Measurements from ENCODE around the gene AMDHD1. TPM values are rescaled to one million over a fixed set of nuclear protein-coding genes. Genes with fewer than 3 reads are reported as not detected.

Gene AMDHD1
- total RNA-seq, 3 donors from 2014 or later, result 0.98 to 2.8 (median 1.3) TPM

GRCh38 chr12:96007729-96008128 is 64.6 kb downstream of the AMDHD1 start:
- TF ChIP-seq CTCF (IDR thresholded peaks at IDR 0.05), result no peak
- TF ChIP-seq POLR2A (IDR thresholded peaks at IDR 0.05), result no peak
- TF ChIP-seq POLR2AphosphoS5 (IDR thresholded peaks at IDR 0.05), result no peak
- H3K4me3 ChIP-seq, result no peak overlapping the region
- no peak for DNase-seq (ENCODE audit: low spot score in 2 of 2)
- no peaks in the 10 kb centered on the region for H3K9me3 ChIP-seq
- intact Hi-C loops (cut with DNase I; ENCODE audit: low total_unique reads), result no loop called here
- peaks cover 15% of the 10 kb centered on the region for H3K36me3 ChIP-seq
- H3K27me3 ChIP-seq, result no peaks in the 10 kb centered on the region
- H3K27ac ChIP-seq, result no peak overlapping the region
- no peaks in the 10 kb centered on the region for H3K4me1 ChIP-seq

- no peak for DNase-seq (ENCODE audit: low spot score in 2 of 2)
- Histone ChIP-seq H3K9me3 (no peaks in the 10 kb centered on the region), H3K27ac (no peak overlapping the region), H3K36me3 (no peaks in the 10 kb centered on the region), H3K27me3 (no peaks in the 10 kb centered on the region), H3K4me3 (no peak overlapping the region), H3K4me1 (no peaks in the 10 kb centered on the region)
- intact Hi-C loops (cut with DNase I; ENCODE audit: low total_unique reads), result no loop called here
- TF ChIP-seq POLR2AphosphoS5 (IDR thresholded peaks at IDR 0.05), result no peak
- TF ChIP-seq POLR2A (IDR thresholded peaks at IDR 0.05), result no peak
- TF ChIP-seq CTCF (IDR thresholded peaks at IDR 0.05), result no peak
These were observed 71.9 kb downstream of the AMDHD1 start for GRCh38 chr12:96014943-96015599.

GRCh38 chr12:96015672-96016071 is 72.5 kb downstream of the AMDHD1 start:
- Histone ChIP-seq H3K4me1 (no peaks in the 10 kb centered on the region), H3K9me3 (no peaks in the 10 kb centered on the region), H3K4me3 (no peak overlapping the region), H3K27me3 (no peaks in the 10 kb centered on the region), H3K27ac (no peak overlapping the region), H3K36me3 (no peaks in the 10 kb centered on the region)
- DNase-seq (ENCODE audit: low spot score in 2 of 2), result no peak
- intact Hi-C loops (cut with DNase I; ENCODE audit: low total_unique reads), result no loop called here
- no peak for TF ChIP-seq POLR2A (IDR thresholded peaks at IDR 0.05)
- TF ChIP-seq CTCF (IDR thresholded peaks at IDR 0.05), result no peak
- TF ChIP-seq POLR2AphosphoS5 (IDR thresholded peaks at IDR 0.05), result no peak

Other genes starting within 250 kb of the AMDHD1 start
- gene NTN4, start 152.6 kb upstream of the AMDHD1 start, total RNA-seq, result 100 to 1,000 TPM in 2 of 3 donors, 10 to 100 TPM in 1; 27.4 to 188 (median 110) TPM
- 10 to 100 TPM in 1 of 3 donors, 1 to 10 TPM in 2; 5.4 to 11.8 (median 10.0) TPM for gene SNRPF, start 84.4 kb upstream of the AMDHD1 start, total RNA-seq
- gene CCDC38, start 717 bp upstream of the AMDHD1 start, total RNA-seq, result under 1 TPM in 1 of 3 donors, not detected in 2; 0.73 TPM
- 1 to 10 TPM in 1 of 3 donors, under 1 TPM in 2; 0.59 to 4.3 (median 0.98) TPM for gene HAL, start 53.0 kb downstream of the AMDHD1 start, total RNA-seq
- gene LTA4H, start 92.3 kb downstream of the AMDHD1 start, total RNA-seq, result 10 to 100 TPM; 66.5 to 94.5 (median 67.4) TPM